Esophagus squamous epithelium (tissue), 4 donors: ENCODE data around the gene OOSP4B.

ENCODE experiments used
- POLR2A ChIP-seq, 4 donors: fragments of 450-650 bp; IDR thresholded peaks; one replicate each; pipeline ENCODE4 v1.6.1; 2017; ENCODE audit warnings: antibody characterized with exemption in 4 of 4, mild to moderate bottlenecking in 4 of 4, moderate library complexity in 3 of 4
- TF ChIP-seq, protein P1 (sequence below), 6 experiments: fragments of 450-650 bp in 4 of 6; fragments of 200-600 bp in 2 of 6; sonication (generic) in 2 of 6; IDR thresholded peaks; one replicate each; pipeline ENCODE4 v1.5.1; 2016 to 2019; ENCODE audit warnings: antibody characterized with exemption in 6 of 6, mild to moderate bottlenecking in 4 of 6, moderate library complexity in 4 of 6

DNA sequence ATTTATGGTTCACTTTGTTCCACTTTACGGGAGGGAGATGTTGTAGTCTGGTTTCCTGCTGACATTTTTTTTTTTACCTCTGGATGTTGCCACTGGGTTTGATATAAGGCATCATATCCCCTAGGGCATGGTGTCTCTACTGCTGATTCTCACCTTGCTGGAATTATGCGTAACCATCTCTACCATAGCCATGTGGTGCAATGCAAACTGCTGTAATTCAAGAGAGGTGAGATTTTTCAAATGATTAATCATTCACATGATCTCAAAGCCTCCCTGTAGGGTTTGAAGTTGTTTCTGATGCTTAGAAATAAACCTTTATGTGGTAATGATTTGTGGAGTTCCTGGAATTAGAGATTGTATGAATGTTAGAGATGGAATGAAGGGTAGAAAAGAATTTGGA is 52.5 kb downstream of the OOSP4B start:
- TF ChIP-seq, protein P1, sequence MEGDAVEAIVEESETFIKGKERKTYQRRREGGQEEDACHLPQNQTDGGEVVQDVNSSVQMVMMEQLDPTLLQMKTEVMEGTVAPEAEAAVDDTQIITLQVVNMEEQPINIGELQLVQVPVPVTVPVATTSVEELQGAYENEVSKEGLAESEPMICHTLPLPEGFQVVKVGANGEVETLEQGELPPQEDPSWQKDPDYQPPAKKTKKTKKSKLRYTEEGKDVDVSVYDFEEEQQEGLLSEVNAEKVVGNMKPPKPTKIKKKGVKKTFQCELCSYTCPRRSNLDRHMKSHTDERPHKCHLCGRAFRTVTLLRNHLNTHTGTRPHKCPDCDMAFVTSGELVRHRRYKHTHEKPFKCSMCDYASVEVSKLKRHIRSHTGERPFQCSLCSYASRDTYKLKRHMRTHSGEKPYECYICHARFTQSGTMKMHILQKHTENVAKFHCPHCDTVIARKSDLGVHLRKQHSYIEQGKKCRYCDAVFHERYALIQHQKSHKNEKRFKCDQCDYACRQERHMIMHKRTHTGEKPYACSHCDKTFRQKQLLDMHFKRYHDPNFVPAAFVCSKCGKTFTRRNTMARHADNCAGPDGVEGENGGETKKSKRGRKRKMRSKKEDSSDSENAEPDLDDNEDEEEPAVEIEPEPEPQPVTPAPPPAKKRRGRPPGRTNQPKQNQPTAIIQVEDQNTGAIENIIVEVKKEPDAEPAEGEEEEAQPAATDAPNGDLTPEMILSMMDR (IDR thresholded peaks at IDR 0.05): no peak
- no peak for TF ChIP-seq POLR2A (IDR thresholded peaks at IDR 0.05)
